Measurements from ENCODE around the gene TMEFF1. TPM values are rescaled to one million over a fixed set of nuclear protein-coding genes. Genes with fewer than 3 reads are reported as not detected.
"Not testable (repeated sequence)": the region's sequence is repeated elsewhere in the genome, so short reads cannot be mapped to it uniquely, and the experiment has no call there.

TMEFF1 gene
- total RNA-seq, 2 experiments from 2014 or later: 0.18 TPM; not detected in 1

DNA sequence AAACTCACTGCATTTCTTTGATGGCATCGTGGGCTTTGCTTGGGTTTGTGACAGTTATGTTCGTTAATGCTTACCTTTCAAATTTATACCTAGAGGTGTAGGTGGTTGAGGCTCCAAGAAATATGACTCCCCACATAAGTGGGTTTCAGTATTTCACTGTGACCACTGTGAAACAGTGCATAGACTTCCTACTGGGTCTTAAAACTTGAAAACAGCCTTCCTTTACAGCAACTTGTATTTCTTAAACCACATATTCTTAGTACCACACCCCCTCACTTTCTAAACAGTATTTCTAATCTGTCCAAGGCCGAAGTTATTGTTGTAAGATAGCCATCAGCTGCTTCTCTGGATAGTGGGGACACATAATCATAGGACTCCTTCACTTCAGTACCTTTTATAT lies 48.3 kb downstream of the TMEFF1 start:
- ChIA-PET CTCF (no interaction called here), POLR2A (no interaction called here)
- peaks cover 12% of the 10 kb centered on the region for H3K4me1 Mint-ChIP-seq
- H3K4me3 Mint-ChIP-seq: no peak overlapping the region
- peaks cover 4% of the 10 kb centered on the region for H3K9me3 Mint-ChIP-seq
- H3K27me3 Mint-ChIP-seq: no peaks in the 10 kb centered on the region
- H3K36me3 Mint-ChIP-seq (ENCODE audit: low read depth): peaks cover 4% of the 10 kb centered on the region
- no peak for DNase-seq
- H3K27ac Mint-ChIP-seq: no peak overlapping the region

DNA sequence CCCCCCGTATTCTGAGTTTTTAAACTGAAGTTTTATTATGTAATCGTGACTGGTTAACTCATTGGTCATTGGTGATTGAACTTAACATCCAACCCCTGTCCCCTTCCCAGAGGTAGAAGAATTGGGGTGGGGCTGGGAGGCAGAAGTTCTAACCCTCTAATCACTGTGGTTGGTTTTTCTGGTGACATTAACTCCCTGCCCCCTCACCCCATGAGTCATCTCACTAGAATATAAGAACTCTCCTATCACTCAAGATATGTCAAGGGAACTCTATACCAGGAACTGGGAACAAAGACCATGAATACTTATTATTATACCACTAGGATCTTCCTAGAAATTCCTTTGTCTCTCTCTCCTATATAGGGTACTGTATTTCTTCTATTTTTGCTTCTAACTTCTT lies 52.6 kb downstream of the TMEFF1 start:
- H3K27me3 Mint-ChIP-seq: no peaks in the 10 kb centered on the region

DNA sequence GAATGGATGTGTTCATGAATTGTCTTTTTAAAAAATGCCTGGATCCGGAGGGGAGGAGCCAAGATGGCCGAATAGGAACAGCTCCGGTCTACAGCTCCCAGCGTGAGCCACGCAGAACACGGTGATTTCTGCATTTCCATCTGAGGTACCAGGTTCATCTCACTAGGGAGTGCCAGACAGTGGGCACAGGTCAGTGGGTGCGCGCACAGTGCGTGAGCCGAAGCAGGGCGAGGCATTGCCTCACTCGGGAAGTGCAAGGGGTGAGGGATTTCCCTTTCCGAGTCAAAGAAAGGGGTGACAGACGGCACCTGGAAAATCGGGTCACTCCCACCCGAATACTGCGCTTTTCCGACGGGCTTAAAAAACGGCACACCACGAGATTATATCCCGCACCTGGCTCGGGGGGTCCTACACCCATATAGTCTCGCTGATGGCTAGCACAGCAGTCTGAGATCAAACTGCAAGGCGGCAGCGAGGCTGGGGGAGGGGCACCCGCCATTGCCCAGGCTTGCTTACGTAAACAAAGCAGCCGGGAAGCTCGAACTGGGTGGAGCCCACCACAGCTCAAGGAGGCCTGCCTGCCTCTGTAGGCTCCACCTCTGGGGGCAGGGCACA lies 54.3 kb downstream of the TMEFF1 start:
- H3K27ac Mint-ChIP-seq; POLR2A ChIA-PET; H3K4me3 Mint-ChIP-seq; H3K9me3 Mint-ChIP-seq; CTCF ChIA-PET; H3K36me3 Mint-ChIP-seq (ENCODE audit: low read depth); H3K27me3 Mint-ChIP-seq; H3K4me1 Mint-ChIP-seq; DNase-seq: not testable (repeated sequence)

More for the DNA sequence above, 52.6 kb downstream of the TMEFF1 start:
- ChIA-PET POLR2A (no interaction called here), CTCF (no interaction called here)
- Mint-ChIP-seq H3K4me1 (peaks cover 12% of the 10 kb centered on the region), H3K9me3 (peaks cover 4% of the 10 kb centered on the region), H3K4me3 (no peak overlapping the region), H3K36me3 (ENCODE audit: low read depth) (peaks cover 8% of the 10 kb centered on the region), H3K27ac (no peak overlapping the region)
- DNase-seq: no peak

DNA sequence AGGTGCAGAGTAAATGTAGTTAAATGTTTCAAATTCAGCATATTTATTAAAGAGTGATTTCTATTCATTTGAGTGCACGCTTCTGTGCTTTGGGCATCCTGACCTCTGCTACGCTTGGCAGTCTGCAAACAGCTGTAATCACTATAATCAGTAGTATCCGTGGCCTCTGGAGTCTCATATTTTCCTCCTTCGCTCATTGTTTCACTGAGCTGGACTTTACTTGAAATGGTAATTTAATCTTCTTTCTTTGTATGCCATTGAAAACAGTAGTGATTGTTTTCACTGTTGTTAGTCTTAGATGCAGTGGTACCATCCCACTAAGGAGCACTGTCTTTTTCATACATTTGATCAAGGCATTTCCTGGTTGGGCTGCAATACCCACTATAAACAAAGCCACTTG lies 61.5 kb downstream of the TMEFF1 start:
- DNase-seq: no peak
- H3K36me3 Mint-ChIP-seq (ENCODE audit: low read depth): no peaks in the 10 kb centered on the region
- H3K4me3 Mint-ChIP-seq: no peak overlapping the region
- no peaks in the 10 kb centered on the region for H3K27me3 Mint-ChIP-seq
- no peak overlapping the region for H3K27ac Mint-ChIP-seq
- H3K4me1 Mint-ChIP-seq: peaks cover 4% of the 10 kb centered on the region
- H3K9me3 Mint-ChIP-seq: no peaks in the 10 kb centered on the region
- ChIA-PET POLR2A (no interaction called here), CTCF (no interaction called here)

DNA sequence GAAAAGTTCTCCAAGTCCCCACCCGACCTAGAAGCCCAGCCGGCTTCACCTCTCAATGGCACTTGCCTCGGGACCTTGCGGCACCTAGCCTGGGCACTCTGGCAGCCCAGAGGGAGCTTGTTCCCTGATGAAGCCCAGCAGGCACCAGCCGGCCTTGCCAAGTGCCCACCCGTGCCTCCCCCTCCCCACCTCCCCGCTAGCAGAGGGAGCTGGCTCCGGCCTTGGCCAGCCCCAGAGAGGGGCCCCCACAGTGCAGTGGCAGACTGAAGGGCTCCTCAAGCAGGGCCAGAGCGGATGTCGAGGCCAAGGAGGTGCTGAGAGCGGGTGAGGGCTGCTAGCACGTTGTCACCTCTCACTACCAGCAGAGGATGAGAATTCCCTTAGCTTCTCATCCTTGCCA lies 67.4 kb downstream of the TMEFF1 start:
- Mint-ChIP-seq H3K27me3 (no peaks in the 10 kb centered on the region), H3K36me3 (ENCODE audit: low read depth) (peaks cover 2% of the 10 kb centered on the region), H3K9me3 (peaks cover 3% of the 10 kb centered on the region), H3K4me3 (no peak overlapping the region), H3K27ac (no peak overlapping the region), H3K4me1 (peaks cover 4% of the 10 kb centered on the region)
- POLR2A ChIA-PET: no interaction called here
- DNase-seq: no peak
- CTCF ChIA-PET: interaction anchor here (0.6 kb wide), 1 partner anchor 54 kb away, joined by 3 read pairs; no protein-coding TSS in a partner anchor

DNA sequence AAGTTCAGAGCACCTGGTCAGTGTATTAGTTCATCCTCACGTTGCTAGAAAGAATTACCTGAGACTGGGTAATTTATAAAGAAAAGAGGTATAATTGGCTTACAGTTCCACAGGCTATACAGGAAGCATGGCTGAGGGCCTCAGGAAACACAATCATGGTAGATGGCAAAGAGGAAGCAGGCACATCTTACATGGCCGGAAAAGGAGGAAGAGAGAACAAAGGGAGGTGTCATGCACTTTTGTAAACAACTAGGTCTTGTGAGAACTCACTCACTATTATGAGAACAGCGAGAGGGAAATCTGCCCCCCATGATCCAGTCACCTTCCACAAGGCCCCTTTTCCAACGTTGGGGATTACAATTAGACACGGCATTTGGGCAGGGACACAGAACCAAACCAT lies 76.1 kb downstream of the TMEFF1 start:
- H3K36me3 Mint-ChIP-seq (ENCODE audit: low read depth): peaks cover 8% of the 10 kb centered on the region
- no peak for DNase-seq
- H3K27me3 Mint-ChIP-seq: no peaks in the 10 kb centered on the region
- no peak overlapping the region for H3K27ac Mint-ChIP-seq
- POLR2A ChIA-PET: no interaction called here
- no peaks in the 10 kb centered on the region for H3K4me1 Mint-ChIP-seq
- no peak overlapping the region for H3K4me3 Mint-ChIP-seq
- CTCF ChIA-PET: no interaction called here
- H3K9me3 Mint-ChIP-seq: peaks cover 10% of the 10 kb centered on the region

DNA sequence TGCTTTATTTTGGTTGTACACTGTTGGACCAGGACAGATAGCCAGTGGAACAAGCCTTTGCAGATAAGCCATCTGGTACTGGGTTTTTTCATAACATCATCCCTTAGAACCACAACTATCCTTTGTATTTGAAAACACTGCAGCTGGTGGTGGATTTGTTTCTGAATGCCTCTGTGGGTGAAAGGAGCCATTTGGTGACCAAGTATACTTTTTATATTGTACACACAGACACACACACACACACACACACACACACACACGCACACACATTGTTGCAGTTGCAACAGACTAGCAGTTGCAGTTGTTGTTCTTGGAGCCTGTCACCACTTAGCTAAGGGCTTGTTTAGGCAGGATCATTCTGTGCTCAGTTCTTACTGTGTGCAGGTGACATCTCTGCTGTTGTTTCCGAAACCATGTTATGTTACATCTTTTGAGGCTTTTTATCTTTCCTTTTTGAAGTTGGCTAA lies 82.0 kb downstream of the TMEFF1 start:
- H3K4me1 Mint-ChIP-seq: no peaks in the 10 kb centered on the region
- H3K27ac Mint-ChIP-seq: no peak overlapping the region
- ChIA-PET POLR2A (no interaction called here), CTCF (no interaction called here)
- no peaks in the 10 kb centered on the region for H3K27me3 Mint-ChIP-seq
- no peaks in the 10 kb centered on the region for H3K36me3 Mint-ChIP-seq (ENCODE audit: low read depth)
- no peak overlapping the region for H3K4me3 Mint-ChIP-seq
- no peaks in the 10 kb centered on the region for H3K9me3 Mint-ChIP-seq
- no peak for DNase-seq

DNA sequence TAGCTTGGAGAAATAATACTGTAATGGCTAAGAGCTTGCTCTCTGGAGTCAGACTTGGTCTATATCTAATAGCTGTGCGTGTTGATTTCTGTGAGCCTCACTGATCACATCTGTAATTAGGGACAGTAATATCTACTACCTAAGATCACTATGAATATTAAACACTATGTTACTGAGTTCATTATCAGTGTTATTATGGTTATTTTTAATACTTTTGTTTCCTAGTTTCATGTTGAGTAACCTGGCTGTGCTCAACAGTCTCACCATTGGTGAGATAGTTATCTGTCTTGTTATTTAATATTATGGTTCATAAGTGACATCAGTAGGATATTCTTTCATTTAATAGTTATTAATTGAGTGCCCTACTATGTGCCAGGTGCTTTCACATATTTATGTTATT lies 82.5 kb downstream of the TMEFF1 start:
- ChIA-PET CTCF (interaction anchor here (0.8 kb wide), 1 partner anchor 118 kb away, joined by 3 read pairs; no protein-coding TSS in a partner anchor), POLR2A (no interaction called here)
- H3K9me3 Mint-ChIP-seq: no peaks in the 10 kb centered on the region
- H3K36me3 Mint-ChIP-seq (ENCODE audit: low read depth): no peaks in the 10 kb centered on the region
- no peak overlapping the region for H3K27ac Mint-ChIP-seq
- no peak overlapping the region for H3K4me3 Mint-ChIP-seq
- H3K27me3 Mint-ChIP-seq: no peaks in the 10 kb centered on the region
- no peaks in the 10 kb centered on the region for H3K4me1 Mint-ChIP-seq
- no peak for DNase-seq

DNA sequence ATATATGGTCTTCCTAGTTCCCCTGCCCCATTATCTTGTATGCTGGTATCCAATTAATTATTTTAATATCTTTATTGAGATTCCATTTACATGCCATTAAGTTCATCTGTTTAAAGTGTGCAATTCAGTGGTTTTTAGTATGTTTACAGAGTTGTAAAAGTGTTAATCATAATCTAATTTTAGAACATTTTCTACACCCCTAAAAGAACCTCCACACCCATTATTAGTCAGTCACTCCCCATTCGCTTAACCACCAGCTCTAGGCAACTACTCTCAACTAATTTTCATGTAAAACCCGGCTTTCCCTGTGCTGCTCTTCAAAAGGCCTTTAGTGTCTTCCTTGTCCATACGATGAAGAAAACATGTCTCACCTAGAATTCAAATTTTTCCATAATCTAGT lies 84.1 kb downstream of the TMEFF1 start:
- POLR2A ChIA-PET: no interaction called here
- H3K27me3 Mint-ChIP-seq: peaks cover 3% of the 10 kb centered on the region
- DNase-seq: no peak
- no peak overlapping the region for H3K27ac Mint-ChIP-seq
- no peaks in the 10 kb centered on the region for H3K4me1 Mint-ChIP-seq
- CTCF ChIA-PET: no interaction called here
- no peaks in the 10 kb centered on the region for H3K36me3 Mint-ChIP-seq (ENCODE audit: low read depth)
- H3K4me3 Mint-ChIP-seq: no peak overlapping the region
- H3K9me3 Mint-ChIP-seq: no peaks in the 10 kb centered on the region

DNA sequence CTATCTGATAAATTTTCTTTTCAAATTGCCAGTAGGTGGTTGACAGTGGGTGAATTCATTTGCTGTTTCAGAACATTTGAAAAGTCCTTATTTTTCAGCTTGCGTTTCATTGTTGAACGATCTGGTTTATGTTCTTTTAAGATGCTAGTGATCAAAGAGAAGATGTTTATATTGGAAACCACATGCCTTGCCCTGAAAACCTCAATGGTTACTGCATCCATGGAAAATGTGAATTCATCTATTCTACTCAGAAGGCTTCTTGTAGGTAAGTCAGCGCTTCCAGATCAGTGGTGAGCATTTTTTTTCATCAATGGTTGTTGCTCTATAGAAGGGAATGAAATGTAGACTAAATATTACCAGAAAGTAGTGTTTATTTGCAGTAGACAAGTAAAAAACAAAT lies 88.3 kb downstream of the TMEFF1 start:
- peaks cover 3% of the 10 kb centered on the region for H3K27me3 Mint-ChIP-seq
- DNase-seq: no peak
- H3K9me3 Mint-ChIP-seq: no peaks in the 10 kb centered on the region
- H3K27ac Mint-ChIP-seq: no peak overlapping the region
- H3K4me1 Mint-ChIP-seq: no peaks in the 10 kb centered on the region
- POLR2A ChIA-PET: no interaction called here
- H3K36me3 Mint-ChIP-seq (ENCODE audit: low read depth): no peaks in the 10 kb centered on the region
- CTCF ChIA-PET: no interaction called here
- H3K4me3 Mint-ChIP-seq: no peak overlapping the region

DNA sequence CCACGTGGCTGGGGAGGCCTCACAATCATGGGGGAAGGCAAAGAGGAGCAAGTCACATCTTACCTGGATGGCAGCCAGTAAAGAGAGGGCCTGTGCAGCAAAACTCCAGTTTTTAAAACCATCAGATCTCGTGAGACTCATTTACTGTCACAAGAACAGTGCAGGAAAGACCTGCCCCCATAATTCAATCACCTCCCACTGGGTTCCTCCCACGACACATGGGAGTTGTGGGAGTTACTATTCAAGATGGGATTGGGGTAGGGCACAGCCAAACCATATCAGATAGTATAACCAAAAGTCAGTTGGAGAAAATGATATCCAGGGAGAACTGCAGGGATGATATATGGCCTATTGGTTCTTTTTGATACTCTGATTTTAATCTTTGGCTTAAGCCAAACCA lies 94.9 kb downstream of the TMEFF1 start:
- H3K36me3 Mint-ChIP-seq (ENCODE audit: low read depth): no peaks in the 10 kb centered on the region
- no peak overlapping the region for H3K4me3 Mint-ChIP-seq
- no peak overlapping the region for H3K27ac Mint-ChIP-seq
- DNase-seq: no peak
- no peaks in the 10 kb centered on the region for H3K4me1 Mint-ChIP-seq
- POLR2A ChIA-PET: no interaction called here
- CTCF ChIA-PET: interaction anchor here (1.4 kb wide), 1 partner anchor 14 kb away, joined by 3 read pairs; no protein-coding TSS in a partner anchor
- no peaks in the 10 kb centered on the region for H3K9me3 Mint-ChIP-seq
- no peaks in the 10 kb centered on the region for H3K27me3 Mint-ChIP-seq

DNA sequence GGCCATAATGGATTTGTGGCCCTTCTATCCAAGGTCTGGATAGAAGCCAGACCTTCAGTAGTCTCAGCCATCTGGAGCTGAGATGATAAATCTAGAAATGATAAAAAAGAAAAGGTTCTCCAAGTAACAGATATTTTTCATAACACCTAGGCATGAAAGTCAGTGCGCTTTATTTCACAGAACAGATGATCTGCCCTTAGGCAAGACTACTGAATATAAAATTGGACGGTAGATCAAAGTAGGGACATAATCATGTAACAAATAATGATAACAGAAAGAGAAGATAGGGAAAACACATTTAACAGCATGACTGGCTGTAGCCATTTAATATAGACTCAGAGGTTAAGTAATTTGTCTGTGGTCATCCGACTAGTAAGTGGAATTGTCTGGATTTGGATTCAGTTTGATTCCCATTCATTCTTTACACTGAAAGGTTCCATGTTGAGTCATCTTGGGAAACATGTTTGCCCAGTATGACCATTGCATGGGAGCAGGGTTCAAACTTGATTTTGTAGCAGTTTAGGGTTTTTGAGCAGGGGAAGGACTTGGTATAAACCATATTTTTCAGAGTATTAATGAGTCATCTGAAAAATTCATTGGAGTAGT lies 100.8 kb downstream of the TMEFF1 start:
- CTCF ChIA-PET: no interaction called here

DNA sequence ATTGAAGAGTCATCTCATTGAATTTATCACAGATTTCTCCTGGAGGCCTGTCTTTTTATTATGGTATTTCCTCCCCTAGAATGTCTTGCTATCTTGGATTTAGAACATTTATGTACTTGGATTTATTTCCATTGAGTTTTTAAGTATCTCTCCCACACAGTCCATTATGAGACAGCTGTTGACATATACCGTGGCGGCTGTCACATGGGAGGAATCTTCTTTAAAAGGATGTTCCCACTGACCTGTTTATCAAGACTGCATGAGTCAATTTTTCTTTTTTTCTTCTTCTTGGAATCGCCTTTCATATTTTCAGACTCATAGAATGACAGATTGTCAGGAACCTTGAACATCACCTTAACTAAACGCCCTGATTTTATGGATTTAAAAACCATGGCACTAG lies 102.1 kb downstream of the TMEFF1 start:
- Mint-ChIP-seq H3K27me3 (no peaks in the 10 kb centered on the region), H3K36me3 (ENCODE audit: low read depth) (no peaks in the 10 kb centered on the region), H3K27ac (no peak overlapping the region), H3K4me3 (no peak overlapping the region), H3K9me3 (no peaks in the 10 kb centered on the region), H3K4me1 (no peaks in the 10 kb centered on the region)
- no peak for DNase-seq
- POLR2A ChIA-PET: no interaction called here
- CTCF ChIA-PET: no interaction called here

More for the DNA sequence above, 100.8 kb downstream of the TMEFF1 start:
- Mint-ChIP-seq H3K27ac (no peak overlapping the region), H3K9me3 (no peaks in the 10 kb centered on the region), H3K27me3 (no peaks in the 10 kb centered on the region), H3K36me3 (ENCODE audit: low read depth) (no peaks in the 10 kb centered on the region), H3K4me3 (no peak overlapping the region), H3K4me1 (no peaks in the 10 kb centered on the region)
- POLR2A ChIA-PET: no interaction called here
- no peak for DNase-seq

DNA sequence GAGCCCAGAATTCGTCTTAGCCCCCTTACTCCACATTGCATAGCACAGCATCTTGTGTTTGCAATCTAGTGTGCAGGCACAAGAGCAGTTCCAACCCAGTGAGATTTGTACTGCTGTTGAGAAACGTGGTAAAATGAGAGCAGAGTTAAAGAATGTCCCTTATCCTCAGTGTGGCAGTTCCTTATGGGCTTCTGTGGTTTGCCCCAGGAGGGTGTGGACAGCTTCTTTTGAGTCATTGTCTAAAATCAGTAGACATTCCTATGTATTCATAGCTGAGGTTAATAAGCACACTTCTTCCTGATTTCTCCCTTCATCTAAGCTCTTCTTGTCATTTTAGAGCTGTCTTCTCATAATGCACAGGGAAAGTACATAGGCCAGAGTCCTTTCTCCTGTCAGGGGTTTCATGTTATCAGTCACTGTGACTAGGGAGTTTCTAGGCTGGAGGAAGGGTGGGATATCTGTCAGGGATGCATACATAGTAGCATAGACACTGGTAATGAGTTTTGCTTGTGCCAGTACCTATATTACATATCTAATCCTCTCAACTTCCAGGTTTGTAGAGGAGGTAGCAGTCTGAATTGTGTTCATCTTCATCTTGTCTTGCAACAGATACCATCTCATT lies 102.9 kb downstream of the TMEFF1 start:
- H3K4me3 Mint-ChIP-seq: no peak overlapping the region
- DNase-seq: no peak
- no peaks in the 10 kb centered on the region for H3K9me3 Mint-ChIP-seq
- H3K36me3 Mint-ChIP-seq (ENCODE audit: low read depth): no peaks in the 10 kb centered on the region
- no peaks in the 10 kb centered on the region for H3K4me1 Mint-ChIP-seq
- ChIA-PET POLR2A (no interaction called here), CTCF (no interaction called here)
- no peak overlapping the region for H3K27ac Mint-ChIP-seq
- no peaks in the 10 kb centered on the region for H3K27me3 Mint-ChIP-seq
